HFF-Myc (cell line): ENCODE data around the gene FOXP1.

Experiments used
- DNase-seq: peaks from one replicate; pipeline ENCODE4 v3.0.0-alpha.2; 2011; ENCODE audit warnings: low read depth; ENCODE audit errors: extremely low read depth
- H3K4me3 ChIP-seq: replicated peaks from 2 replicates; pipeline ENCODE4 v1.5.1; 2011; ENCODE audit warnings: low read depth, mild to moderate bottlenecking, control low read depth, low read length
- CTCF ChIP-seq: IDR thresholded peaks from 2 replicates; pipeline ENCODE4 v1.5.1; 2012; ENCODE audit warnings: mild to moderate bottlenecking, low read depth, low read length, control low read depth; ENCODE audit errors: missing control alignments

The FOXP1 gene

GRCh38 chr3:71232895-71233294 is 350.6 kb downstream of the FOXP1 start:
- no peak overlapping the region for H3K4me3 ChIP-seq
- no peak for TF ChIP-seq CTCF
- DNase-seq: no peak

GRCh38 chr3:71232175-71232679 is 351.3 kb downstream of the FOXP1 start:
- no peak overlapping the region for H3K4me3 ChIP-seq
- no peak for DNase-seq
- no peak for TF ChIP-seq CTCF

- DNase-seq: no peak
- H3K4me3 ChIP-seq: no peak overlapping the region
- no peak for TF ChIP-seq CTCF
Observed at GRCh38 chr3:71231680-71232079, 351.8 kb downstream of the FOXP1 start.

GRCh38 chr3:71229905-71230657 is 353.4 kb downstream of the FOXP1 start:
- TF ChIP-seq CTCF: no peak
- H3K4me3 ChIP-seq: no peak overlapping the region
- no peak for DNase-seq

- H3K4me3 ChIP-seq: no peak overlapping the region
- no peak for DNase-seq
- TF ChIP-seq CTCF: no peak
Observed at GRCh38 chr3:71228156-71228866, 355.2 kb downstream of the FOXP1 start.

- no peak for TF ChIP-seq CTCF
- no peak for DNase-seq
- no peak overlapping the region for H3K4me3 ChIP-seq
Observed at GRCh38 chr3:71227270-71227661, 356.3 kb downstream of the FOXP1 start.
